AG20443 (cell line): ENCODE measurements around the gene UPK3A.

ENCODE experiments used
- DNase-seq: peaks from one replicate; pipeline ENCODE4 v3.0.0; 2012; ENCODE audit warnings: low spot score, mixed read lengths

Gene UPK3A

DNA sequence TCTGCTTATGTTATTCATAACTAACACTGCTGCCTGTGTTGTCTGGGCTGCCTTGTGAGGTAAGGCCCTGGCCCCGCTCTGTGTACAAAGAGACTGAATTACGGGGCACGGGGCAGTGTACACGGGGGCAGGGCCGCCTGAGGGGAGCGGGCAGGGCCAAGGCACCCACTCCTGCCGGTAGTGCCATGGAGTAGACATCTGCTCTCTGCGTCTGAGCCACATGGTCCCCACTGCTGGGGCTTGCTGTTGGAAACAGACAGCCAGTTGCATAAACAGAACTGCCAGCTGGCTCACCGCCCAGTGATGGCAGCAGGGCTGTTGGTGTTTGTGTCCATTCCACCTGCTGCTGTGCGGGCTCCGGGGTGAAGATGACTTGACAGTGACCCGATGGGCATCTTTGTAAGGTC, 44.8 kb downstream of the UPK3A start:
- no peak for DNase-seq

DNA sequence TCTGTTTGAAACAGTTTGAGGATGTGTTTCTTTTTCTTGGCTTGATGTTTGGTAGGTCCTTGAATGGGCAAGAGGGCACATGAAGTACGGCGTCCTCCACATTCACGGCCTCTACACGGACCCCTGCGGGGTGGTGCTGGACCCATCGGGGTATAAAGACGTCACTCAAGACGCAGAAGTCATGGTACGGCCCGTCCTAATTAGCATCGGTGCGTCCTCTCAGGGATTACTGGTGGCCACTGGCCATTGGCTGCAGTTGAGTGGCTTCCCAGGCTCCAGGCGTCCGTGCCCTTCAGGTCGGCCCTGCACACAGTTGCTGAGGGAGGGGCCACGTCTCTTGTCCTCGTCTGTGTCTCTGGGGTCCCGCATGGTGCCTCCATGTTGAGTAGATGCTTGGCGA, 45.8 kb downstream of the UPK3A start:
- DNase-seq, result no peak

DNA sequence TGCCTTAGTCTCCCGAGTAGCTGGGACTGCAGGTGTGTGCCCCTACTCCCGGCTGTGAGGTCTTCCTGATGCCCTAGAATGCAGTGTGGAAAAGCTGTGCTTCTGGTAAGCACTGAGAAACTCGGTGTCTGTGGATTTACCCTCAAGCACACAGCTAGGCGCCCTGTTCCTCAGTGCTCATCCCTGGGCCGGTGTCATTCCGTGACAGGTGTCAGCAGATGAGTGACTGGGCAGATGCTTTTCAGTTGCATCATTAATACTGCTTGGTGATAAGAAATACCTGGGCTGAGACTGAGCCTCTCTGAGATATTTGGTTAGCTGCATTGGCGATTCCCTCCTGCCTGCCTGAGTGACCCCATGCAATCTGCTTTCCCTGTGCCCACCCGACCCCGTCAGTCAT, 46.7 kb downstream of the UPK3A start:
- DNase-seq, result no peak

DNA sequence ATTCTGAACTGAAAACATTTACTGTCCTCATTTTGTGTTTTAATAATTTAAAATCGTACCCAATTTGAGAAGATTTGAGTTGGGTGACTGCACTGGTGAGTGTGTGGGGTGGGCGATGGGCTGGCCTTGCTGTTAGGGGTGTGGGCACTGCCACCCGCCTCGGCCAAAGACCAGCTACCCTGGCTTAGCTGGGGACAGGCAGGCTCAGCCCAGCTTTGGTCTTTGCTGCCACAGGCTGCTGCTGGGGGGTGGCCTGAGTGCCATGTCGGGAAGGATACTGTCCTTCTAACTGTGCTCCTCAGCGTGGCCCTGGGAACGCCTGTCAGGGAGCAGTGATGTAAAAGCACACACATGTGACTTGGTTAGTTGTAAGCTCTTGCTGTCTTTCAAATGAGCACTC, 47.3 kb downstream of the UPK3A start:
- DNase-seq, result no peak

DNA sequence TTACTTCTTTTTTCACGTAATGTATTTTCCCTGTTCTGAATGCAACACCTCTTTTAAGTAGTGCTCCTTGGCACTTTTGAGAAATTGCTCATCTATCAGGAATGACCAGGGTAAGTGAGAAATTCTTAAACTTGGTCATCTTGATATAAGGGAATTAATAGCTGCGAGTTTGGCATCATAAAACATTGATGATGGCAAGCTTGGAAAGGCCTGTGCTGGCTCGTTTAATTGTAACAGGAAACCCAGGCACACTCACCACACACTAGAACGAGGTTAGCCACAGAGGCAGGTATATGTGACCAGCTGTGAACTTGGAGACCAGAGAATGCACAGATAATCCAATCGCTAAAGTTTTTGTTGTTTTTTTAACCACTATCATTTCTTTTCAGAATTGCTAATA, 49.3 kb downstream of the UPK3A start:
- no peak for DNase-seq

DNA sequence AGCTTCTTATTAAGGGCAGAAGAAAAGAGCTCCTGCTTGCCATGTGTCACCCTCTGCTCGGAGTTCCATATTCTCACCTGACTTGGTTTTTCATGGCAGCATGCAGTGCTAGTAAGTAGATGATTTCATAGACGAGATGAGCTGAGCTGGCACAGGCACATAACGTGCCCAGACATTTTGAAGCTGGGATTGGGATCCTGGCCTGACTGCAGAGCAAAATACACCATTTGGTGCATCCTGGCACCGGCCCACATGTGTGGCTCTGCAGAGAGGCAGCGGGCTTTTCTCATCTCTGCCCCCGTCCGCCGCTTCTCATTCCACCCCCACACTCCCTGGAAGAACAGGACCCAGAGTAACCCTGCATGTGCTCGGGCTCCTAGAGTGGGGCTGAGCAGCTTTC, 49.8 kb downstream of the UPK3A start:
- DNase-seq, result no peak

DNA sequence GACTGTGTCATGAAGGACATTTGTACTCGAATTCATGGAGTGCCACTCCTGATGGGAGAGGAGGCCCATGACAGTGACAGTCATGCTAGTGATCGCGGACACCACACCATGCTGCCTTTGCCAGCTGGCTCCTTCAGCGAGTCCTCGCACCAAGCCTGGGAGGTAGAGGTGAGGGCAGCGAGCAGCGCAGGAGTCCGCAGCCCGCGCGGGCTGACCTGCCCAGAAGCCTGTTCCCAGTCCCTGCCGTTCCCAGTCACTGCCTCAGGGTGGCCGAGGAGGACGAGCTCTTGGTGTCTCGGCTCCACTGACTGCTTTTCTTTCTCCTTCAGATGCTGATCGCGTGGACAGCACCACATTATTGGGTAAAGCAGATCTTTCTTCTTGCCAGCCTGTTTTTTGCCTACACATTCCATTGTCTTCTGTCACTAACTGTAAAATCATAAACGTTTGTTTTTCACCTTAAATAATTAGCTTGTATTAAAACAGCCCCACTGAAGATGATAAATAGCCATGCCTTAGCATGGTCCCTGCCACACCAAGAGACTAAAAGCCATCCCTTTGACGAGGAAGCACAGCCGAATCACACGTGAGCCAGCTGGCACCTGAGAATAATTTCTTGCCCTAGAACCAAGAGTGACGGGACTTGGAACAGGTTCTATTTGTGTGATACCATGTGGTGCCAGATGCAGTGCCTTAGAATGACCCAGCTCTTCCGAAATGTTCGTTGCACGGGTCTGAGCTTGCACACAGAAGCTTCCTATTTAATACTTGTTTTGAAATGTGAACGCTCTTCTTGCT, 50.5 kb downstream of the UPK3A start:
- peak; percentile 60 for DNase-seq

DNA sequence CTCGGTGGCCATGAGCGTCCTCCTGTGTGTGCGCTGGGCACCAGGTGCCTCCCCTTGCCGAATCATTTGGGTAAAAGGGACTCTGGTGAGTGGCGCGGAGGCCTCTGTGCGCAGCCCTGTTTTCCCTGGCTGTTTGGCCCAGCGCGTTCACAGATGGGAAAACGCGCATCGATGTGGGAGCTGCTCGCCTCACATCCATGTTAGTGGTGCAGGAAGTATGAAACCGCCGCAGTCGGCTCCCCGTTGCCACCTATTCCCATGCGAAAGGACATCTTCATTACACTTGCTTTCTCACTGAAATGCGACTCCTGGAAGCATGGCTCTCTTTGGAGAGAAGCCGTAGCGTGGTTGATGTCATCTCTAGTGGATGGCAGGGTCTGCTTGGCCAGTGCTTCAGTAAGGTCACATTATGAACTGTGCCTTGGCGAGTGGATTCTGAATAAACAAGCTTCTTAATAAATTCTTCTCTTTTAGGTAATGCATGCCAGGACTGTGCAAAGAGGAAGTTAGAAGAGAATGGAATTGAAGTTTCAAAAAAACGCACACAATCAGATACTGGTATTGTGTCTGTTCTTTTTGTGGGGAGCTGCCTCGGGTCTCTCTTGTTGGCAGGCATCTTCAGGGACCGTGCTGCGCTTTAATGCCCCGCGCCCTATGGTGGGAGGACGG, 51.2 kb downstream of the UPK3A start:
- DNase-seq, result no peak

DNA sequence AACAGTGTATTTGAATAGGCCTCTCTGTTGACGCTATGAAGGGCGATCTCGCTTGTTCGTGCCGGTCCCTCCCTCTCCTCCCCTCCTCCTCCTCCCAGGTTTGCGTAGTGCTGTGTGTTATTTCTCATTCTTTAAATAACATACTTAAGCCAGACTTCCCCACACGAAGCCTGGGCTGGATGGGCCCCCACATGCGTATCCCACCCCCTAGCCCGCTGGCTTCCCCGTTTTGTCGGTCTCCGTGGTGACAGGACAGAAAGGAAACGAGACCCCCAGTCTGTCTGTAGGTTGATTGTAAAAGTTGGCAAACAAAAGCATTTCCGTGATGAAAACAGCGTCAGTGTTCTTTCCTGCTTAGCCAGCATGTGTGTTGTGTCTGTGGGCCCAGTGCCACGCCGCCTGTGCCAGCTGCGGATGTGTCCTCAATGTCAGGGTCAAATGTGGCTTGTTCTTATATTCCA, 52.3 kb downstream of the UPK3A start:
- DNase-seq, result no peak

DNA sequence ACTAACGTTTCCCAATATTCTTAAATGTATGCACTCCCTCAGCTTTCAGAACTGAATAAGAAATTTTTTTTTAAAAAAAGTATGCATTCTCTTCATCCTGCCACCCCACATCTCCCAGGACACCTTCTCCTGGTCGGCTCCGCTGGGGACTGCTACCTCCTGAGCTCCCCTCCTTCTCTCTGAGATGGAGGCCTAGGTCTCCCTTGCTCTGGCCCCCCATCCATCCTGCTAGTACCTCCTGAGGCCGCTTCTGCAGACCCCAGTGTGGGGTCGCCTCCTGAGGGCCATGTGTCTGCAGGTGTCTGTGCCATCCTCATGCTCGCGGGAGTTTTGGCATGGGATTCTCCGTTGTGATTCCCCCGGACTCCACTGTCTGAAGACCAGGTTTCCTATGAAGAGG, 52.8 kb downstream of the UPK3A start:
- no peak for DNase-seq

DNA sequence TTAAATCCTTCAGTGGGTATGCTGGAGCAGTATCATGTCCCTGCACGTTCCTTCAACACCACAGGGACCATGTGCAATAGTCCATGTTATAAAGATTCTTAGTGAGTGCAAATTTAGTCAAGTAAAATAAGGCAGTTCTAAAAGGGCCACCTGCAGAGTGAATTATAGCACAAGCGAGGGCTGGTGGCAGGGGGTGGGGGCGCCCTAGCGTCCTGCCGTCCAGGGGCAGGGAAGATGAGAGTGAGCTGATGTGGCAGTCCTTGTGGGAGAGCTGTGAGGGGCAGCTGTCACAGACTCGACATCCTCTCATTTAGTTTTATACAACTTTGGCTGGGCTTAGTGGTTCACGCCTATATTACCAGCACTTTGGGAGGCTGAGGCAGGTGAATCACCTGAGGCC, 54.0 kb downstream of the UPK3A start:
- no peak for DNase-seq

DNA sequence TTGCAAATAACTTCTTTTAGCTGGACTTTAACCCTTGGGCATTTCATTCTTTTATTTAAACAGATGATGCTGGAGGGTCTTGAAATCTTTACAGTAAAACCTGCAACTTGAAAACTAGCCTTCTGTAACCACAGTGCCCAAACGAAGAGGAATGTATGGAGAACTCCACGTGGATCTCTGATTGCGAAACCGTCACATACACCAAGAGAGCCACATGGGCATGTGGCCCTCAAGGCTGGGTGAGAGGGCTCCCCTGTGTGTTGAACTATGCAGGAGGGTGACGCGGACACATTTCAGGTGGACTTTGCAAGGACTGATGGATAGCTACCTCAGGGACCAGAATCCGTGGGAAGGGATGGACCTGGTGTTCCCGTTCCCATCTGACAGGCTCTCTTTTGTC, 55.6 kb downstream of the UPK3A start:
- no peak for DNase-seq

DNA sequence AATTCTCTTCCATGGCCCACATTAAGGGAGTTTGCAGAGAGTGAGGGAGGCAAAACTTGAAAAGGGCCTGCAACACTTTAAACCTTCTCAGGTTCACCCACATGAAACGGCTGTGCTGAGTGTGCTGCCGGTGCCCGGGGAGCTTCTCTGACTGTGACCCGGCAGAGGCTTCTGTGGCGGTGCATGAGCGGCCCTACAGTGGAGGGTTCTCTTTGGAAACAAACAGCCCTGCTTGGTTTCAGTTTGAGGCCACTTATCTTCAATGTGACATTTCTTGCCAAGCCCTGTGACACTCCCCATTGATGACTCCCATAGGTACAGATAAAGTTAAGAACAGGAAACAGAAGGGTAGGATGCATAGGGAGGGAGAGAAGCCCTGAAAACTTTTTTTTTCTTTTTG, 56.7 kb downstream of the UPK3A start:
- DNase-seq, result no peak

DNA sequence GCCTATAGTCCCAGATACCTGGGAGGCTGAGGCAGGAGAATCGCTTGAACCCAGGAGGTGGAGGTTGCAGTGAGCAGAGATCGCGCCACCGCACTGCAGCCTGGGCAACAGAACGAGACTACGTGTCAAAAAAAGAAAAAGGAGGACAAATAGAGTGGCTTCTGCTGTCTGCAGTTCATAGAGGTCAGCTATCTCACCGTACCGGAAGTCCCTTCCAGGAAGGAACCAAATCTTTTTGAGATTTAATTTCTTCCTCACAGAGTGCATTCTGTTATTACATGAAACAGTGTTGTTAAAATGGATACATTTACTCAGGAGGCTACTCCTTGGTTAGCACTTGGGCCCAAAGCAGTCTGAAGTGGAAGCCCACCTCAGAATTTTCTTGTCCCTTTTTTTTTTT, 58.4 kb downstream of the UPK3A start:
- DNase-seq, result no peak

DNA sequence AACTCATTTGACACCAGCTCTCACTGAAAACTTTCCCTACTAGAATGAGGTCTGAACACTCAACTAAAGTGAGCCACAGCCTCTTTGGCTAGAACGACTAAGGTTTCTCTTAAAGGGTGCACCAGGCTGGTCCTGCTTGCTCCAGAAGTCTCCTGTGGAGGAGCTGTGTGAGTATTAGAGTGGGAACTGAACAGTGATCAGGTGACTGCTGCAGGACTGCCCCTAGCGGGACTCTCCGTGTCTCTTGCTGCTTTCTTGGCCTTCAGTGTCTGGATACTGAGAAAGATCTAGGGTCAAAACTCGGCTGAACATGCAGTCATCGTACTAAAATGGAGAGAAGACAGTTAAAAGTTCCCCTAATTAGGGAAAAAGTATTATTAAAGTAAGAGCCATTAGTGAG, 59.6 kb downstream of the UPK3A start:
- DNase-seq, result no peak
